Measurements from ENCODE around the gene NEURL3. TPM values are rescaled to one million over a fixed set of nuclear protein-coding genes. Genes with fewer than 3 reads are reported as not detected.

The NEURL3 gene
- total RNA-seq, 1 donor from 2014 or later, result 1.0 TPM

DNA sequence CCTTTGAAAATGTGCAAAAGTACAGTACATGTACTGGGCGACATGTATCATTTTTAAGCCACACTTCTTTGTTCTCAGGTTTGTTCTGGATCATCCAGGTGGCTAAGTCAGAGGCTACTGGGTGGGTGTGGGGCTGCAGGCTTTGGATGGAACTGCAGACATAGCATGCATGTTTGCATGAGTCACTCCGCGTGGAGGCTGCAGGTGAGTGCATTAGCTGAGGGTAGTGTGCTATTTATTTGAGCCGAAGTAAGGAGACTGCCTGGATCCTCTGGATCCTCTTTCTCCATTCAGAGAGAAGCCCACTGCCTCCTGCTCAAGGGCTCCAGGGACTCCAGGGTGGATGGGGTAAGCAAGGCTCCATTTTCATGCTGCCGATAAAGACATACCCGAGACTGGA, 9.4 kb upstream of the NEURL3 start:
- H3K9me3 Mint-ChIP-seq, result peaks cover 13% of the 10 kb centered on the region

DNA sequence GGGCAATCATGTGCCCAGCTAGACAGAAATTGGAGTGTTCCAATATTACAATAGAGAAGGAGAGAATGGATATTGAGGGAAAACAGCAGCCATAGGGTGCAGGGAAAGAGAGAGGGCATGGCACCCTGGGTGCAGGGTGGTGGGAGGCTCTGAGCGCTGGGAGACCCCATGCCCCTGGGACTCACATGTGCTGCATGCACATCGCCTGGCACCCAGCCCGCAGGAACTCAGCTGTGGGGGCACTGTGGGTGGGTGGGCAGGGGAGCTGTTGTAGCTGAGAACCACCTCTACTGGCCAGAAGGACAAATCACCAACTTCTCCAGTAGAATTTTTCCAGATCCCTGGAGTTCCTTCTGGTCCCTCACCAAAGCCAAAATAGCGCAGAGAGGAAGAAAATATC, 7.2 kb upstream of the NEURL3 start:
- Mint-ChIP-seq H3K27me3 (no peaks in the 10 kb centered on the region), H3K27ac (peak overlapping the region; percentile 31), H3K9me3 (peaks cover 12% of the 10 kb centered on the region), H3K4me1 (peaks cover 31% of the 10 kb centered on the region), H3K36me3 (ENCODE audit: low read depth) (peaks cover 11% of the 10 kb centered on the region), H3K4me3 (no peak overlapping the region)
- DNase-seq, result no peak
- intact Hi-C loops (cut with micrococcal nuclease), result no loop called here

More for the DNA sequence above, 9.4 kb upstream of the NEURL3 start:
- H3K27ac Mint-ChIP-seq, result no peak overlapping the region
- peaks cover 13% of the 10 kb centered on the region for H3K36me3 Mint-ChIP-seq (ENCODE audit: low read depth)
- peaks cover 17% of the 10 kb centered on the region for H3K4me1 Mint-ChIP-seq
- no peak for DNase-seq
- H3K4me3 Mint-ChIP-seq, result no peak overlapping the region
- intact Hi-C loops (cut with micrococcal nuclease), result no loop called here
- H3K27me3 Mint-ChIP-seq, result no peaks in the 10 kb centered on the region

DNA sequence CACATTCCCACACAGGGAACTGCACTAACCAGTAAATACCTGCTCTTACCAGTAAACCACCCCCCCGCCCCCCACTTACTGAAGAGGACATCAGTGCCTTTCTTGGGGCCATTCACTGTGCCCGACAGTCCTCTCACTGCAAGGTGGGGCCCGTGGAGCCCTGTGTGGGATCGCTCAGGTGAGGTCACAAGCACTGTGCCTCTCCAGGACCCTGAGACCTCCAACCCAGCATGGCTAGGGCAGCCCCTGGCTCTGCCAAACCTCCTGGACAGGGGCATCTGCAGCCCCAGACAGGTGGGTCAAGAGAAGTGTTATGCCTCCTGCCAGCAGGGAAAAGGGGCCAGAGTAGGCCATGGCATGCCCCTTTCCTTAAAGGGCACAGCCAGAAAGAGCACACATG, 6.7 kb upstream of the NEURL3 start:
- intact Hi-C loops (cut with micrococcal nuclease), result no loop called here
- Mint-ChIP-seq H3K27me3 (no peaks in the 10 kb centered on the region), H3K9me3 (peaks cover 7% of the 10 kb centered on the region), H3K4me3 (no peak overlapping the region), H3K36me3 (ENCODE audit: low read depth) (peaks cover 7% of the 10 kb centered on the region), H3K27ac (no peak overlapping the region), H3K4me1 (peaks cover 33% of the 10 kb centered on the region)
- DNase-seq, result no peak

DNA sequence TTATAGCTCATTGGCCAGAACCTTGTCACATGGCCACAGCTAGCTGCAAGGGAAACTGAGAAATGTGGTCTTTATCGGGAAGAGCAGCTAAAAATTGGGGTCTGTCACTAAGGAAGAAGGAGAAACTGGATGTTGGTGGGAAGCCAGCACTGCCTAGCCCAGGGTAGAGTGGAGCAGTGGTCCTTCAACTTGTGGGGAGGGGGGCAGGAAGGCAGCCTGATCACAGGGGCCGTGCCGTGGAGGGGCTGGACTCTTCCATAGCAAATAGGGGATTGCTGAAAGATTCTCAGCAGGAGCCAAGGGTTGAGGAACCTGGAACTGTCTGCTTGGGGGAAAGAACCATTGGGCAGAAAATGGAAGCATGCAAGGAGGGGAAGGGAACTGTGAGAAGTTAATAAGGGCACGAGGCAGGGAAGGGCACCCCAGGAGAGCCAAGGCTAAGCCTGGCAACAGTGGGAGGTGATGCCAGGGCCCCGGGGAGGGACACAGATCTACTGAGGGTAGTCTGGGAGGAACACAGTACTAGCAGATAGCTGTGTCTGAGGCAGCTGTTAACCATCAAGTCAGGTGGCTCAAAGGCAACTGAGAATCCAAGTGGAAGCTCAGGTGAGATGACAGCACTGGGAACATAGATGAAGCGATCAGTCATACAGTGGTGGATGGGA, 5.9 kb upstream of the NEURL3 start:
- Mint-ChIP-seq H3K4me1 (peaks cover 33% of the 10 kb centered on the region), H3K4me3 (no peak overlapping the region), H3K36me3 (ENCODE audit: low read depth) (peaks cover 4% of the 10 kb centered on the region), H3K27me3 (no peaks in the 10 kb centered on the region), H3K27ac (no peak overlapping the region), H3K9me3 (peaks cover 4% of the 10 kb centered on the region)
- no peak for DNase-seq
- intact Hi-C loops (cut with micrococcal nuclease), result no loop called here

DNA sequence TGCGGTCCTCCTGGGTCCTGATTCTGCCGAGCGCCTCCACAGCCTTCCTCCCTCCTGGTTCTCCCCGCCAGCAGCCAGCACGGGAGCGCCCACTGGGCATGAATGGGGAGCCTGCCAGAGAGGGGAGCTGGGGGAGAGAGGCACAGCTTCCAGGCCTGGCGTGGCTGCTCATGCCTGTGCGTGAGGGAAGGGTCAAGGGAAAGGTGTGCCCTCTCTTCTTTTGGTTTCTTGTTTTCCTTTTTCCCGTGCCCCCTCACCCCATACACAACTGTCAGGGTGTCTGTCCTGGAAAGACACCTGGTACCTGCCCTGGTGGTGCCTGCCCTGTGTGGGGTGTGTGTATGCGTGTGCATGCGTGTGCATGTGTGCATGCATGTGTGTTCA, 4.7 kb upstream of the NEURL3 start:
- no peaks in the 10 kb centered on the region for H3K27me3 Mint-ChIP-seq
- no peaks in the 10 kb centered on the region for H3K9me3 Mint-ChIP-seq
- no peaks in the 10 kb centered on the region for H3K36me3 Mint-ChIP-seq (ENCODE audit: low read depth)
- intact Hi-C loops (cut with micrococcal nuclease), result loop anchor here (1.0 to 5.0 kb wide), 5 partner anchors 15 to 205 kb away; partner anchors contain the start of gene SNRNP200
- H3K4me1 Mint-ChIP-seq, result peaks cover 37% of the 10 kb centered on the region
- no peak overlapping the region for H3K27ac Mint-ChIP-seq
- H3K4me3 Mint-ChIP-seq, result no peak overlapping the region
- no peak for DNase-seq

DNA sequence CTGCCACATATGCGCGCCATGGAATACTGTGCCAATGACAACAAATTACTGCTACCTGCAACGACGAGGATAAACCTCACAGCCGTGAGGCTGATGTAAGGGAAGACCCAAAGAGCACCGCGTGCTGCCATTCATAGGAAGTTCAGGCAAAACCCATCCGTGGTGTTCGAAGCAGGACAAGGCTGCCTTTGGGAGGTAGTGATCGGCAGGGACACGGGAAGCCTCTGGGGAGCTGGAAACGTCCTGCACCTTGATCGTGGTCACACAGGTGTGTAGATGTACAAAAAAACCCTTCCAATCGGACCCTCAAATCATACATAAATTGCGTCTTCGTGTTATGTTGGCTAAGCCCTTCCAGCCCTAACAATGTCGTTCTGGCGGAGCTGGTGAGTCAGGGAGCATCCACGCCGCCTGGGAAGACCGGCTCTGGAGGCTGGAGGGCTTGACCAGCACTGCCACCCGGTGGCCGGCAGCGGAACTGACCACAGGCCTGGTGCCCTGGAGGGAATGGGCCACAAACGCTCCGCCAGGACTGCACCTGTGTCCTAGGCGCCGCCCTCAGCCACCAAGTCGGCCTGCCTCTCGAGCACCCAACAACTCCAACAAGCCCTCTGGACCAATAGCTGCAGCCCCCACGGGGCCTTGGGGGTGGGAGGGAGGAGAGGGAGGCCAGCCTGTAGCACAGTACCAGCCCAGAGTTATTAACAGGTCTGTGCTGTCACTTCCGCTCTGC, 4.1 kb upstream of the NEURL3 start:
- DNase-seq, result peak; percentile 91
- Mint-ChIP-seq H3K27me3 (no peaks in the 10 kb centered on the region), H3K27ac (no peak overlapping the region), H3K4me1 (peaks cover 37% of the 10 kb centered on the region), H3K4me3 (peak overlapping the region; percentile 28), H3K9me3 (no peaks in the 10 kb centered on the region), H3K36me3 (ENCODE audit: low read depth) (no peaks in the 10 kb centered on the region)
- intact Hi-C loops (cut with micrococcal nuclease), result loop anchor here (1.0 to 5.0 kb wide), 5 partner anchors 16 to 204 kb away; partner anchors contain the start of gene SNRNP200

DNA sequence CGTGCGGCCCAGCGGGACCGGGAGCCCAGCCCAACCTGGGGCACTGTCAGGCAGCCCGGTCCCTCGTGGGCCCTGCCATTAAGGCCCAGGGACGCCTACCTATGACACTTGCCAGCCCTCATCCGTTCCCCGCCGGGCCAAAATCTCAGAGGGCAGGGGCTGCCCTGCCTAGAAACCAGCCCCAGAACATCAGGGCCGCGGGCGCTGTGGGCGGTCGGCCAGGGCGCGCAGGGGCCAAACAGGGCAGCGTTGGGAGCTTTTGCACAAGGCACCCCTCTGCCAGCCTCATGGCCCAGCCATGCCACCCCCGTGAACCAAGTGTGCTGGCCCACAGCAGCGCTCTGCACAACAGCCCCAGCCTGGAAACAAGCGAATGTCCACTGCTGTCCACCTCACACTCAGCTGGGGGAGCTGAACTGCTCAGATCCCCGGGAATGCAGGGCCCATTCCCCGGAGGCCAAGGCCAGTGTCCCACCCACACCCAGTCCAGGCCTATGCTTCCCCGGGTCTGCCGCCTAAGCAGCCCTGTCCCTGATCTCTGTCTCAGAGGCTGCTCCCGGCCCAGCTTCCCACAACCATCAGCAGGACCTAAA, 3.5 kb upstream of the NEURL3 start:
- DNase-seq, result no peak
- H3K27ac Mint-ChIP-seq, result no peak overlapping the region
- peaks cover 38% of the 10 kb centered on the region for H3K4me1 Mint-ChIP-seq
- H3K36me3 Mint-ChIP-seq (ENCODE audit: low read depth), result no peaks in the 10 kb centered on the region
- H3K27me3 Mint-ChIP-seq, result no peaks in the 10 kb centered on the region
- H3K9me3 Mint-ChIP-seq, result no peaks in the 10 kb centered on the region
- intact Hi-C loops (cut with micrococcal nuclease), result loop anchor here (1.0 to 5.0 kb wide), 8 partner anchors 16 to 203 kb away; partner anchors contain the start of gene SNRNP200
- H3K4me3 Mint-ChIP-seq, result peak overlapping the region; percentile 73

DNA sequence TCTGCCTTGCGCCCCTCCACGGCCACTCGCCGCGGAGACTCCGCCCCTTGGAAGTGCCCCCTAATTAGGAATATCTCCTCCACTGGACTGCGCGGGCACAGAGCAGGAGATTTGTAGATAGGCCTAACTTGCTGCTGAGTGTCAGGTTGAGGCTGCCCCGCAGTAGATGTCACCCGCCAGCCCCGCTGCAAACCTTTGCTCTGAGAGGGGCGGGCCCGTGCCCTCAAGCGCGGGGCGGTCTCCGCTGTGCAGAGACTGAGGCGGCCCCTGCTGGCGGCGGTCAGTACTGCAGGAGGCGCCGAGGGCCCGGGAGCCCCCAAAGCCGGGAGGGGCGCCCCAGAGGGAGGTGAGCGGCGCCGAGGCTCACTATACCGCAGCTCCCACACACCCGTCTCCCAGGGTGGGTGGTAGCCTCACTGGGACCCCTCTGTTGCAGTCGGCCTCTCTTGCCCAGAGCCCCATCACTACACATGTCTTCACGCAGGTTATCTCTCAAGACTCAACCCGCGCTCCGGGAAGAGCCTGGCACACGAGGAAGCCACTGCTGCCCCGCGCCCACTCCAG, 2.9 kb upstream of the NEURL3 start:
- Mint-ChIP-seq H3K27ac (no peak overlapping the region), H3K9me3 (no peaks in the 10 kb centered on the region), H3K4me3 (peak overlapping the region; percentile 73), H3K36me3 (ENCODE audit: low read depth) (no peaks in the 10 kb centered on the region), H3K27me3 (no peaks in the 10 kb centered on the region), H3K4me1 (peaks cover 40% of the 10 kb centered on the region)
- intact Hi-C loops (cut with micrococcal nuclease), result loop anchor here (1.0 to 5.0 kb wide), 7 partner anchors 17 to 146 kb away; no protein-coding TSS in a partner anchor
- peak; percentile 97 for DNase-seq

DNA sequence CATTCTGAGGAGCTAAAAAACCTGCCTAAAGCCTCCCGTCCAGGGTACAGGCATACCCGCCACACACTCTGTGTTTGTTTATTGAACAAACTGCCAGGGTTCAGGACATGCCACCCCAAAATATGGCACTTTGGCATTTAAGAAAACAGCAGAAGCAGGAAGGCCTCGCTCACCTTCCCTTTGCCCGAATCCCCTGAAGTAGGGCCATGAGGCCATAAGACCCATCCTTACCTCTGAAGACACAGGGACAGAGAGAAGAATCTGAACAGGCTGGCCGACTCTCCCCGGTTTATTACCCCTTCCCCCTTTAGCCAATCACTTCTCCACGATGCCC, 1.7 kb upstream of the NEURL3 start:
- Mint-ChIP-seq H3K27ac (no peak overlapping the region), H3K9me3 (no peaks in the 10 kb centered on the region), H3K27me3 (no peaks in the 10 kb centered on the region), H3K4me3 (no peak overlapping the region), H3K4me1 (peaks cover 45% of the 10 kb centered on the region), H3K36me3 (ENCODE audit: low read depth) (no peaks in the 10 kb centered on the region)
- no peak for DNase-seq
- intact Hi-C loops (cut with micrococcal nuclease), result loop anchor here (5.0 kb wide), 1 partner anchor 145 kb away; no protein-coding TSS in a partner anchor

DNA sequence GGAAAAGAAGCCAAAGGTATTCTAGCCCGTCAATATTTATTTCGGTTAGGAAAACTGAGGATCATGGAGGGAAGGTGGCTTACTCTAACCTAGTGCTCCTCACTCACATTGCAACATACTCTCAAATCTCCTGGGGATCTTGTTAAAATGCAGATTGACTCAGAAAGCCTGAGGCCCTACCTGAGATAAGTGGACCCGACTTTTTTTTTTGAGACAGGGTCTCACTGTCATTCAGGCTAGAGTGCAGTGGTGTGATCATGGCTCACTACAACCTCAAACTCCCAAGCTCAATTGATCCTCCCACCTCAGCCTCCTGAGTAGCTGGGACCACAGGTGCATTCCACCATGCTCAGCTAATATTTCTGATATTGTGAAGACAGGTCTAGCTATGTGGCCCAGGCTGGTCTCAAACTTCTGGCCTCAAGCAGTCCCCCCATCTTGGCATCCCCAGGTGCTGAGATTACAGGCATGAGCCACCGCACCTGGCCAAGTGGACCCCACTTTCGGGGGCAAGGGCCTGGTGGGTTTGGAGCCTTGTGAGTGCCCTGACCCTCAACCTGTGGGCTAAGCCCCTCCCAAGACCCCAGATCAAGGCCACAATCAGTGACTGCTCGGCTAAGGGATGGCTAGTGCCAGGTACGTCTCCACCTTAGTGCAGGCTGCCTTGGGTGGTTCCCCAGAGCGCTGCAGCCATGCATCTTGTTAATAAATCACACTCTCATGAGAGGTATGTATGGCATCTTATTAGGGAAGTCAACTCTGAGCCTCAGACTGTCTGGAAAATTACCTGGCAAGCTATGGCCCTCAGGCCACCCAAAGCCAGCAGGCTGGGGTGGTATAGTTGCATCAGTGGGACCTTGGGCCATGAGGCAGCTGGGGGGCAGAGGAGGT, 1.1 kb upstream of the NEURL3 start:
- Mint-ChIP-seq H3K27me3 (no peaks in the 10 kb centered on the region), H3K9me3 (no peaks in the 10 kb centered on the region), H3K4me1 (peaks cover 48% of the 10 kb centered on the region), H3K27ac (no peak overlapping the region), H3K36me3 (ENCODE audit: low read depth) (no peaks in the 10 kb centered on the region), H3K4me3 (no peak overlapping the region)
- no peak for DNase-seq
- intact Hi-C loops (cut with micrococcal nuclease), result loop anchor here (5.0 kb wide), 1 partner anchor 144 kb away; no protein-coding TSS in a partner anchor

DNA sequence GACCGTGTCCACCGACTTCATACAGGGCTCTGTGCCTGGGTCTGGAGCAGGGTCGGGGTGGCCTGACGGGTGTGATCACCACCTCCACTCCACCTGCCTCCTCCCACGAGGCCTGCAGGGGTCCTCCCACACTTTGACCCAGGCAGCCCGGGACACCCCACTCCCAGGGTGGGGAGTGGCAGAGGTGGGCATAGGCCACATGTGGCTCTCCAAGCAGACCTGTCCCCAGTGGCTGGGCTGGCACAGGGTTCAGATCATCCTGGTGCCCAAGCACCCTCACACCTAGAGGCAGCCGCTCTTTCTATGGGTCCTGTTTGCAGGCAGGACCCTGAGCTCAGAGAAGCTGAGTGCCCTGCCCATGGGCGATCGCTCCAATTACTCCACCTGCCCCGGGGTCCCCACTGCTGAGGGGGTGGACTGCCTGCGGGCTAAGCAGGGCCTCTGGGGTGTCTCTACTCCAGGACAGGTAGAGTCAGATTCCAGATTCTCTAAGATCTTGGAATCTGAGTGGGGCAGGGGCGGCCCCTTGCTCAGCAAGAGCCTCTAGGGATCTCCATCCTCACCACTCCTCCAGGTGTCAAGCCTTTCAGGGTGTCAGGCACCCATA, 1.4 kb downstream of the NEURL3 start:
- no peaks in the 10 kb centered on the region for H3K27me3 Mint-ChIP-seq
- H3K4me3 Mint-ChIP-seq, result no peak overlapping the region
- peaks cover 41% of the 10 kb centered on the region for H3K4me1 Mint-ChIP-seq
- intact Hi-C loops (cut with micrococcal nuclease), result no loop called here
- no peaks in the 10 kb centered on the region for H3K36me3 Mint-ChIP-seq (ENCODE audit: low read depth)
- peak; percentile 57 for DNase-seq
- no peak overlapping the region for H3K27ac Mint-ChIP-seq
- H3K9me3 Mint-ChIP-seq, result no peaks in the 10 kb centered on the region

DNA sequence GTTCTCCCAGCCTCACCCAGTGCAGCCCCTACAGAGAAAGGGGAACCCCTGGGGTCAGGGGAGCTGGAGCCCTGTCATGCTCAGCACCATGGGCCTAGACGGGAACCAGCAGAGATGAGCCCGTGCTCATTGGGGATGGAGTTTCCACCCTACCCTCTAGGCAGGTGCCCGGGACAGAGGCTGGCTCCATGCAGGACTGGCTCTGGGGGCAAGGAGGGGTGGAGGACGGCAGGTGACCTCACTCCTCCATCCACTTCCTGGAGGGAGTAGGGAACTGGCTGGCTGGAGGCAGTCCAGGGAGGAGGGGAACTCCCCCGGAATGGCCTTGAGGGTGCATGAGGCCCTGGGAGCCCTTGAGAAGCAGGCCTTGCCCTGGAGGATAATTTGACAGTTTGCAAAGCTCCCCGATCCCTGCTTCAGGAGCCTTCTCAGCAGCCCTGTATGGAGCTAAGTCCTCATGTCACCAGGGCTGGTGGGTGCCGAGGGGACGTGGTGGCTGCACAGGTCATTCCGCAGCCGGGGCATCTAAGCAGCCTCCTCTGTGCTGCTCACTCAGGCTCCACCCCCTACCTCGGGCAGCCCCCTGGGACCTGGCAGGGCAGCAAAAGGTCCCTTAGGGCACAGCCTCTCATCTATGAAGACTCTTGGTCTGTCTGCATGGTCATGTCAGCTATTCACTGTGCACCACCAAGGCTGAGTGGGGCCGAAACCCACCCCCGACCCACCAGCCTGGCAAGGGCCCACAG, 2.1 kb downstream of the NEURL3 start:
- H3K4me3 Mint-ChIP-seq, result no peak overlapping the region
- no peaks in the 10 kb centered on the region for H3K9me3 Mint-ChIP-seq
- no peak overlapping the region for H3K27ac Mint-ChIP-seq
- intact Hi-C loops (cut with micrococcal nuclease), result no loop called here
- H3K27me3 Mint-ChIP-seq, result no peaks in the 10 kb centered on the region
- peak; percentile 55 for DNase-seq
- peaks cover 43% of the 10 kb centered on the region for H3K4me1 Mint-ChIP-seq
- H3K36me3 Mint-ChIP-seq (ENCODE audit: low read depth), result no peaks in the 10 kb centered on the region

Measured in activated CD4-positive, alpha-beta T cell treated with anti-CD3 and anti-CD28 coated beads, Interleukin-2, amount 10 ng/mL, durations not matched to agents 24 days and 14 days (primary cell).